ENCODE results near the gene GALNT1. TPM values are rescaled to one million over a fixed set of nuclear protein-coding genes. Genes with fewer than 3 reads are reported as not detected.

GALNT1 gene
- total RNA-seq, 2 experiments from 2014 or later, result 26.3 to 31.9 TPM

DNA sequence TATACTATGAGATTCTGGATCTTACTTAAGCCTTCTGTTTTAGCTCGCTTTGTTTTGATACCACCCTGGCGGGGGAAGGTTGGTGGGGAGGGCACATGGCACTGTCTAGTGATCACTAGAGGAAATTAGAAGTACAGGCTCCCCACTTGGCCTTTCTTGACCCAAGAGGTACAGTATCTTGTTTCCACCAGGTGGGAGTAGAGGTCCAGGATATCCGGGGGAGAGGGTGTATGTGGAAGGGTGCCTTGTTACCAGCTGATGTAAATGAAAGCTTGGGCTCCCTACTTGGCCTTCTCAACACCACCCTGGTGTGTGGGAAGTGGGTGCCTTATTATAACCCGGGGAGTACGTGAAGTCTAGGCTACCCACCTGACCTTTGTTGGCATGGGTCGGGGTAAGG is 7.5 kb downstream of the GALNT1 start:
- Mint-ChIP-seq H3K27me3 (no peaks in the 10 kb centered on the region), H3K27ac (no peak overlapping the region), H3K36me3 (ENCODE audit: low read depth) (peaks cover 17% of the 10 kb centered on the region), H3K4me1 (peaks cover 2% of the 10 kb centered on the region), H3K4me3 (no peak overlapping the region), H3K9me3 (peaks cover 14% of the 10 kb centered on the region)
- ChIA-PET CTCF (no interaction called here), POLR2A (no interaction called here)
- DNase-seq, result no peak

DNA sequence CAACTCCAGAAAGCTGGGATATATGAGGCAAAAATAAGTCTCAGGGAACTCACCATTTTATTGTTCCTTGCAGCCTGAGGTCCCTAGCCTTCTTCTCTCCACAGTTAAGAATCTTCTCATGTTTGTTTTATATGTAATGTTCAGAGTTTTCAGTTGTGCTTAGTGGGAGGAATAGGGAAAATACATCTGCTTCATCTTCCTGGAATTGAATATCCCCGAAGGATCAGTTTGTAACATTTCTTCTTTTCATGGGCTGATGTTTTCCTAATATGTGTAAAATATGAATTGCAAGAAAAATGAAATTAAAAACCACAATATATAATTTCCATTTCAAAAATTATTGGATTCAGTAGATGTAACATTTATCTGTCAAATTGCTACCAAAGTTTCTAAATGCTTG is 8.0 kb downstream of the GALNT1 start:
- Mint-ChIP-seq H3K4me1 (no peaks in the 10 kb centered on the region), H3K9me3 (peaks cover 12% of the 10 kb centered on the region), H3K27ac (no peak overlapping the region), H3K36me3 (ENCODE audit: low read depth) (peaks cover 14% of the 10 kb centered on the region), H3K4me3 (no peak overlapping the region), H3K27me3 (no peaks in the 10 kb centered on the region)
- DNase-seq, result no peak
- POLR2A ChIA-PET, result no interaction called here
- CTCF ChIA-PET, result no interaction called here

DNA sequence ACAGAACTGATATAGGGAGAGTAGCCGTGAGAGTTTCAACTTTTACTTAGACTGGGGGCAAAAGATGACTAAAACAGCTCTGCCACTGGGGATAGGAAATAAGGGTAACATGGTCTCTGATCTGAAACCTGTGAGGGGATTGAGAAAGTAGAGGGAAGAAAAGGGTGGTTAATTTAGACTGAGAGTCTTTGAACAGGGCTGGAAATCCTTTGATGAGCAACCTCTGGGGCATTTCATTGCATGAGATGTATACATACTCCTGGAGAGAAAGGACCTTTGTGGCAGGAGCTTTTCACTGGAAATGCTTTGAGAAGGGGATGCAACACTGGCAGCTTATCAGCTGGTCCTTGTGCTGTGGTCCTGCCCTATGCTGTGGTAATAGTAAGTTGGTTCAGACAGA is 9.4 kb downstream of the GALNT1 start:
- H3K9me3 Mint-ChIP-seq, result peaks cover 6% of the 10 kb centered on the region
- no peak overlapping the region for H3K4me3 Mint-ChIP-seq
- H3K4me1 Mint-ChIP-seq, result peaks cover 2% of the 10 kb centered on the region
- no peaks in the 10 kb centered on the region for H3K27me3 Mint-ChIP-seq
- no peak for DNase-seq
- no peak overlapping the region for H3K27ac Mint-ChIP-seq
- CTCF ChIA-PET, result interaction anchor here (0.5 kb wide), 1 partner anchor 120 kb away, joined by 3 read pairs; no protein-coding TSS in a partner anchor
- POLR2A ChIA-PET, result no interaction called here
- H3K36me3 Mint-ChIP-seq (ENCODE audit: low read depth), result peaks cover 9% of the 10 kb centered on the region

DNA sequence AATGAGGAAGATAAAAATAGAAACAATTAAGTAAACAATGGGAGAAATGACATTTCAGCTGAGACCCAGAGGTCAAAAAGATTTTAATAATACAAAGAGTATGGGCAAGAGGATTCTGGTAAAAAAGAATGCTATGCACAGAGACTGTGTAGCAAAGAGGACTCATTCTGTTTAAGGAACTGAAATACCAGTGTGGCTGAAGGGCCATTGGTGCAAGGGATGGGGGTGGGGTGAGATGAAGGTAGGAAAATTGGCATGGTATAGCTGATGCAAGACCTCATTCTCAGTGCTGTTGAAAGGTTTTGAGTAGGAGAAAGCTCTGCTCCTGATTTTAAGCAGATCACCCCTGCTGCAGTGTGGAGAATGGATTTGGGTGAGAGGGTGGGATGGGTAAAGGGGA is 10.8 kb downstream of the GALNT1 start:
- peaks cover 5% of the 10 kb centered on the region for H3K9me3 Mint-ChIP-seq
- no peak for DNase-seq
- H3K4me3 Mint-ChIP-seq, result no peak overlapping the region
- no peaks in the 10 kb centered on the region for H3K27me3 Mint-ChIP-seq
- POLR2A ChIA-PET, result no interaction called here
- H3K4me1 Mint-ChIP-seq, result peaks cover 2% of the 10 kb centered on the region
- peaks cover 9% of the 10 kb centered on the region for H3K36me3 Mint-ChIP-seq (ENCODE audit: low read depth)
- H3K27ac Mint-ChIP-seq, result no peak overlapping the region
- CTCF ChIA-PET, result no interaction called here

DNA sequence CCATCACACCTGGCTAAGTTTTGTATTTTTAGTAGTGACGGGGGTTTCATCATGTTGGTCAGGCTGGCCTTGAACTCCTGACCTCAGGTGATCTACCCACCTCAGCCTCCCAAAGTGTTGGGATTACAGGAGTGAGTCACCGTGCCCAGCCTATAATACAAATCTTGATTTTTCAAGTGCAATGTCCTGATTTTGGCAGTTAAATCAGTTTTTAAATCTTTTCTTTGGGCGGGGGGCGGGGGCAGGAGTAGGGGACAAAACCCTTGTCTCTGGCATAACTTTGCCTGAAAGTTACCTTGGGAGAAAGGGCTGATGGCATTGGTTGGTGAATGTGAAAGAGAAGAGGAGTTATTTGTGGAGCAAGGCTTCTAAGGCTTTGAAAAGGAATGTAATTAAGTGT is 12.3 kb downstream of the GALNT1 start:
- no peak for DNase-seq
- Mint-ChIP-seq H3K4me1 (peaks cover 2% of the 10 kb centered on the region), H3K27ac (no peak overlapping the region), H3K36me3 (ENCODE audit: low read depth) (peaks cover 7% of the 10 kb centered on the region), H3K27me3 (no peaks in the 10 kb centered on the region), H3K9me3 (peaks cover 6% of the 10 kb centered on the region), H3K4me3 (no peak overlapping the region)
- POLR2A ChIA-PET, result no interaction called here
- CTCF ChIA-PET, result no interaction called here

DNA sequence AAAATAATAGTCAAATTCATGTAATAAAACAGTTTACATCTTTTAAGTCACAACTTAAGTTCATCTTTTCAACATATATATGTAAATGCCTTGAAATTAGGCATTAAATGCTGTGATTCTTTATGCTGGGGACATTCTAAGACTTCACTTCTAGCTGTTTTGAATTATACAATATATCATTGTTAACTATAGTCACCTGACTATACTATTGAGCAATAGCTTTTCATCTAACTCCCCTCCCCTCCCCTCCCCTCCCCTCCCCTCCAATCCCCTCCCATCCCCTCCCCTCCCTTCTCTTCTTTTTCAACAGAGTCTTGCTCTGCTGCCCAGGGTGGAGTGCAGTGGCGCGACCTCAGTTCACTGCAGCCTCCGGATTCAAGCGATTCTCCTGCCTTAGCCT is 16.2 kb downstream of the GALNT1 start:
- H3K36me3 Mint-ChIP-seq (ENCODE audit: low read depth), result peaks cover 26% of the 10 kb centered on the region
- H3K9me3 Mint-ChIP-seq, result peaks cover 30% of the 10 kb centered on the region
- H3K27ac Mint-ChIP-seq, result no peak overlapping the region
- ChIA-PET CTCF (no interaction called here), POLR2A (no interaction called here)
- DNase-seq, result no peak
- H3K27me3 Mint-ChIP-seq, result no peaks in the 10 kb centered on the region
- H3K4me1 Mint-ChIP-seq, result peaks cover 2% of the 10 kb centered on the region
- H3K4me3 Mint-ChIP-seq, result no peak overlapping the region

DNA sequence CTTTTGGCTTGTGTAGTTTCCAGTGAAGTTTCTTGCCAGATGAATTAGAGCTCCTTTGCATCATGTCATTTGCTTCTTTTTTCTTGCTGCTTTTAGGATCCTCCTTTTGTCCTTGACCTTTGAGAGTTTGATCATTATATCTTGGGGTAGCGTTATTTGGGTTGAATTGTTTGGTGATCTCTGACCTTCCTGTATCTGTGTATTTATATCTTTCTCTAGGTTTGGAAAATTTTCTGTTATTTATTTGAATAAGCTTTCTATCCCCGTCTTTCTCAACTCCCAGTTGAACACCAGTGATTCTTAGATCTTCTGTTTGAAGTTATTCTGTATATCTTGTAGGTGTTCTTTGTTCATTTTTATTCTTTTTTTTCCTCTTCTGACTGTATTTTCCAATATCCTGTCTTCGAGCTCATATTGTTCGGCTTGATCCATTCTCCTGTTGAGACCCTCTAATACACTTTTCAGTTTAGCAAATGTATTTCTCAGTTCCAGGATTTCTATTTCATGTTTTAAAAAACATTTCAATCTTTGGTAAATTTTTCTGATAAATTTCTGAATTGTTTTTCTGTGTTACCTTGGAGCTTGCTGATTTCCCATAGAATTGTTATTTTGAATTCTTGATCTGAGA is 20.8 kb downstream of the GALNT1 start:
- H3K9me3 Mint-ChIP-seq, result peaks cover 42% of the 10 kb centered on the region

DNA sequence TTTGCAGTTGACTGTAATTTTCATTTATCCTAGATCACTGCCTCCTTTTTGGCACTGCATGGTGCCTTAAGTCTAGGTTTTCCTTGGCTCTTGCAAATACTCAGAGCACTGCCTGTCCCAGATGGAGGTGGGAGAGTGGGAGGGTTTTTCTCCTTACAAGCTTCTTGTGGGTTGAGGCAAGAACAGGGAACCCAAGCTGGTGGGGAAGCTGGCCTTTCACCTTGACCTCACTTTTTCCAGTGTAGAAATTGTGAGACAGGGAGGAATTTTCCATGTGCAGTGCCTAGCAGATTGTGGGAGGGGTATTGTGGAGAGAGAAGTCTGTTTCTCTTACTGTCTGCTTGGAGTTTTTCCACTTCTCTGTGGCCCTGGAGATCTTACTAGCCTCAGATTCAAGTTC is 21.5 kb downstream of the GALNT1 start:
- Mint-ChIP-seq H3K36me3 (ENCODE audit: low read depth) (peaks cover 33% of the 10 kb centered on the region), H3K27me3 (no peaks in the 10 kb centered on the region), H3K4me1 (peaks cover 2% of the 10 kb centered on the region), H3K9me3 (peaks cover 42% of the 10 kb centered on the region), H3K4me3 (no peak overlapping the region), H3K27ac (no peak overlapping the region)
- no peak for DNase-seq
- POLR2A ChIA-PET, result no interaction called here
- CTCF ChIA-PET, result no interaction called here

More for the DNA sequence above, 20.8 kb downstream of the GALNT1 start:
- no peak overlapping the region for H3K4me3 Mint-ChIP-seq
- peaks cover 2% of the 10 kb centered on the region for H3K4me1 Mint-ChIP-seq
- DNase-seq, result no peak
- peaks cover 33% of the 10 kb centered on the region for H3K36me3 Mint-ChIP-seq (ENCODE audit: low read depth)
- ChIA-PET CTCF (no interaction called here), POLR2A (no interaction called here)
- no peak overlapping the region for H3K27ac Mint-ChIP-seq
- H3K27me3 Mint-ChIP-seq, result no peaks in the 10 kb centered on the region

DNA sequence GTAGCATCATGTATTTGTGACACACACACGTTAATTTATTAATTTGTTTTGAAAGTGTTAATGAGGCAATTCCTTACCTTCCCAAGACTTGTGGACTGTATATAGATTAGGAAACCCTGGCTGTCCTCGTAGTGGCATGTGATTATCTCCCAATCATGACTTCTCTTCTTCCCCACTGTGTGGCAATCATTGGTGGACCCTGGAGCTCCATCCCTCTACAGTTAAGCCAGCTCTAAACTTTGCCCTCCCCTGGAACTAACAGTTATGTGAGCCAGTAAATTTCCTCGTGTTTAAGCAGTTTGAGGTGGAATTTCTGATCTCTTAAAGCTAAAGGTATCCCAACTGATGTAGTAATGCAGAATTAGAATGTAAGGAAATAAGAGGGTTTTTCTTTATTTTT is 22.0 kb downstream of the GALNT1 start:
- POLR2A ChIA-PET, result no interaction called here
- no peak overlapping the region for H3K4me3 Mint-ChIP-seq
- H3K36me3 Mint-ChIP-seq (ENCODE audit: low read depth), result peaks cover 28% of the 10 kb centered on the region
- H3K9me3 Mint-ChIP-seq, result peaks cover 38% of the 10 kb centered on the region
- no peak overlapping the region for H3K27ac Mint-ChIP-seq
- no peaks in the 10 kb centered on the region for H3K27me3 Mint-ChIP-seq
- H3K4me1 Mint-ChIP-seq, result peaks cover 2% of the 10 kb centered on the region
- no peak for DNase-seq
- CTCF ChIA-PET, result no interaction called here

DNA sequence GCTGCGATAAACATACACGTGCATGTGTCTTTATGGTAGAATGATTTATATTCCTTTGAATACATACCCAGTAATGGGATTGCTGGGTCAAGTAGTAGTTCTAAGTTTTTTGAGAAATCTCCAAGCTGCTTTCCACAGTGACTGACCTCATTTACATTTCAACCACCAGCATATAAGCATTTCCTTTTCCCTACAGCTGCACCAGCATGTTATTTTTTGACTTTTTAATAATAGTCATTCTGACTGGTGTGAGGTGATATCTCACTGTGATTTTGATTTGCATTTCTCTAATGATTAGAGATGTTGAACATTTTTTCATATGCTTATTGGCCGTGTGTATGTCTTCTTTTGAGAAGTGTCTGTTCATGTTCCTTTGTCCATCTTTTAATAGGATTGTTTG is 22.8 kb downstream of the GALNT1 start:
- Mint-ChIP-seq H3K9me3 (peaks cover 36% of the 10 kb centered on the region), H3K4me1 (peaks cover 2% of the 10 kb centered on the region), H3K36me3 (ENCODE audit: low read depth) (peaks cover 26% of the 10 kb centered on the region), H3K4me3 (no peak overlapping the region), H3K27ac (no peak overlapping the region), H3K27me3 (no peaks in the 10 kb centered on the region)
- POLR2A ChIA-PET, result no interaction called here
- DNase-seq, result no peak
- CTCF ChIA-PET, result no interaction called here

DNA sequence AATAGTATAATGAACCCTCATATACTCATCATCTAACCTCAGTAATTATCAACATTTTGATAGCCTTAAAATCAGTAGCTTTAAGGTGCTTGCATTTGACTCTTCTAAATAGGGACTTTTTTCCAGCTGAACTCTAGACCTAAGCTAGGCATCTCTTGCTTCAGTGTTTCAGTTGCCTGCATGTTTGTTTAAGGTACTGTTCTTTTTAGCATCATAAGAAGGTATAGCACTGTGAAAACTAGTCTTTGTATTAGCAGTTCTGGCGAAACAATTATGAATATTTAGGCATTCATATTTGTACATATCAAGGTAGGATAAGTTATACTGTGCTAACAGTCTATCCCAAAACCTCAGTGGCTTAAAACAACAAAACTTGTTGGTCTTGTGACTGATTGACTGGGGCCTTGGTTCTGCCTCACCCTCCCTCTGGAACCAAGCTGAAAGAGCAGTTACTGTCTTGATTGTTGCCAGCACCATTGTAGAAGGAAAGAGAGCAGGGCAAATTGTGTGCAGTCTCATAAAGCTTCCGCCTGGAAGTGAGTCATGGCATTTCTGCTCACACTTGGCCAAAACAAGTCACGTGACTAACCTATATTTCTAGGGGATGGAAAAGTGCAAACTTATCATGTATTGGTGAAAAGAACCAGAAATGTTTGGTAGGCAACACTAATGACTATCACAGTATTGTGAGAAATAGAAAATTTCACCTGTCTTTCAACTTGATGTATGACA is 24.3 kb downstream of the GALNT1 start:
- ChIA-PET CTCF (interaction anchor here (1.3 kb wide), 1 partner anchor 11 kb away, joined by 3 read pairs; no protein-coding TSS in a partner anchor), POLR2A (no interaction called here)
- Mint-ChIP-seq H3K36me3 (ENCODE audit: low read depth) (peaks cover 21% of the 10 kb centered on the region), H3K9me3 (peaks cover 29% of the 10 kb centered on the region), H3K27ac (no peak overlapping the region), H3K27me3 (no peaks in the 10 kb centered on the region), H3K4me3 (no peak overlapping the region), H3K4me1 (peaks cover 2% of the 10 kb centered on the region)
- DNase-seq, result no peak

DNA sequence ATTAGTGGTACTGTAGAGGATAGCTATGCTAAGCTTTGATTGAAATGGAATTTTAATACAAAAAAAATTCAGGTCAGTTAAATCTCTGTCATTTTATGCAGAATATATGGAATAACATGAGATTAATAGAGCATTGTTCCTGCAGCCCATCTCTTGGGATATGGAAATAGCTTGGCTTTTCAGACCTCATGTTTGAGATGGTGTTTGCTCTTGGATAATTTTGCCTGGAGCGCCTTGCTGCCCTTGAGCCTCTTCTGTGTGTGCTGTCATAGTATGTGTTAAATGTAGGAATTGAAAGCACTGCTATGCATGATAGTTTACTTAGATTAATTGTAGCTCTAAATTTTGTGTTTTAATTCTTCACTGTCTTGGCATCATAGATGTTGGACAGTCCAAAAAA is 27.7 kb downstream of the GALNT1 start:
- Mint-ChIP-seq H3K9me3 (no peaks in the 10 kb centered on the region), H3K27ac (no peak overlapping the region), H3K27me3 (no peaks in the 10 kb centered on the region), H3K36me3 (ENCODE audit: low read depth) (no peaks in the 10 kb centered on the region), H3K4me1 (peaks cover 2% of the 10 kb centered on the region), H3K4me3 (no peak overlapping the region)
- ChIA-PET CTCF (no interaction called here), POLR2A (no interaction called here)
- no peak for DNase-seq

DNA sequence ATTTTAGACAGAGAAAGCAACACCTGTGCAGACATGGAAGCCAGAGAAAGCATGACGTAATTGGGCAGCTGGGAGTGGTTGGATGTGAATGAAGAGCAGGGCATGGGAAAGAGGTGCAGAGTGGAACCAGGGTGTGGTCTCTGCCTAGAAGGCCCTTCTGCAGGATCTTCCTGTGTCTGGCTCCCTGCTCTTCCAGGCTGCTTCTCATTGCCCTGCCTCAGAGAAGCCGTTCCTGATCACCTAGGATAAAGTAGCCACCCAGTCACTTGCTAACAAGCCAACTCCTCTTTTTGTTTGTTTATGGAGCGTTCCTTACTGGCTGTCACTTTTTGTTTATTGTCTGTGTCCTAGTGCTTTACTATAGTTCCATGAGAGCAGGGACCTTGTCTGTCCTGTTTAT is 28.5 kb downstream of the GALNT1 start:
- Mint-ChIP-seq H3K27me3 (no peaks in the 10 kb centered on the region), H3K27ac (no peak overlapping the region), H3K4me1 (peaks cover 2% of the 10 kb centered on the region), H3K9me3 (no peaks in the 10 kb centered on the region), H3K36me3 (ENCODE audit: low read depth) (no peaks in the 10 kb centered on the region), H3K4me3 (no peak overlapping the region)
- ChIA-PET CTCF (no interaction called here), POLR2A (no interaction called here)
- DNase-seq, result no peak

DNA sequence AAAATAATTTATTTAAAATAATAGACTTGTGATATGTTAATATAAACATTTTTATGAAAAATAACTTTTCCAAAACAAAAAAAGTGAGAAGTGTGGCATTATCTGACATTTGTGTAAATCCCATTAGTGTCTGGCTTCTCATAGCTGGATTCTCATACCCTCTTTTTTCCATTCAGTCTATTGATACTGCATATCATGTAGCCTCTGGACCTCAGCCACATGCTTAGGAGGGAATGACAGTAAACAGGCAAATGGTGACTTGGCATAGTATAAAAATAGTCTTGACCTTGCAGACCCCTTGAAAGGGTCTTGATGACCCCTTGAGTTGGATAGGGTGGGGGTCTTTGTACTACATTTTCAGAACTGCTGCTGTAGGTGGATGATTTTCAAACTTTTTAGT is 29.2 kb downstream of the GALNT1 start:
- Mint-ChIP-seq H3K27me3 (no peaks in the 10 kb centered on the region), H3K36me3 (ENCODE audit: low read depth) (no peaks in the 10 kb centered on the region), H3K4me1 (peaks cover 7% of the 10 kb centered on the region), H3K9me3 (no peaks in the 10 kb centered on the region), H3K27ac (no peak overlapping the region), H3K4me3 (no peak overlapping the region)
- ChIA-PET POLR2A (no interaction called here), CTCF (no interaction called here)
- no peak for DNase-seq

Data from activated CD4-positive, alpha-beta T cell treated with anti-CD3 and anti-CD28 coated beads, Interleukin-2, amount 10 ng/mL, durations not matched to agents 7 days and 5 days (primary cell).